ENCODE results near the gene GABBR2. TPM values are rescaled to one million over a fixed set of nuclear protein-coding genes. Genes with fewer than 3 reads are reported as not detected.

Gene GABBR2
- polyA plus RNA-seq, 1 of the 3 experiments (the other 2 are of a cell fraction): not detected

DNA sequence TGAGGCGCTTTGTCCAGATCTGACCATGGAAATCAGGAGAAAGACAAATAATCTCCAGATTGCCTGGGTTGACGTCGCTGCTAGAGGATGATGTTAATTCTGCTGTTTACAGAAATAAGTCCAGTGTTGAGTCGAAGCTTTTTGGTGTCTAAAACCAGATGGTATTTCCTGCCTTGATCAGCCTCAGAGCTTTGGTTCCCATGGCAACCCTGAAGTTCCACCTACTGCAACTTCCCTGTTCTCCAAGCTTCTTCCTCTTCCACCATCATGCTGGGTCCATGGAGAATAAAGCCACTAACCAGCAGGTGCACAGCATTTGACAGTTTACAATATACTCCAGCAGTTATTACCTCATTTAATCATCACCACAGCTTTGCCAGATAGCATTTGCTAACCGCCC is 18.0 kb upstream of the GABBR2 start:
- H3K4me2 ChIP-seq: no peak overlapping the region
- H3K9ac ChIP-seq: no peak overlapping the region
- no peaks in the 10 kb centered on the region for H3K9me2 ChIP-seq
- POLR2A ChIA-PET: no interaction called here
- no peak overlapping the region for H2AFZ ChIP-seq (ENCODE audit: low read depth)
- no peaks in the 10 kb centered on the region; the same call in 1 of the 2 replicates for H3K27me3 ChIP-seq (ENCODE audit: insufficient read depth)
- no peaks in the 10 kb centered on the region for H3K36me3 ChIP-seq (replicated peaks in 1 of 2; ENCODE audit: control insufficient read depth in 1 of 2, insufficient read depth in 2 of 2, low read length in 1 of 2)
- TF ChIP-seq RXRA (IDR thresholded peaks at IDR 0.05; ENCODE audit: borderline replicate concordance, low read depth): no peak
- H3K9me3 ChIP-seq: no peaks in the 10 kb centered on the region
- CTCF ChIA-PET: interaction anchor here (1.7 kb wide), 1 partner anchor 49 kb away, joined by 4 read pairs; no protein-coding TSS in a partner anchor
- no peaks in the 10 kb centered on the region for H3F3A ChIP-seq (replicated peaks; ENCODE audit: insufficient read depth)
- no peaks in the 10 kb centered on the region for H4K20me1 ChIP-seq (ENCODE audit: insufficient read depth)
- no peaks in the 10 kb centered on the region for H3K4me1 ChIP-seq (ENCODE audit: control insufficient read depth in 1 of 2, insufficient read depth in 2 of 2, low read depth in 1 of 2, low read length in 1 of 2)
- H3K27ac ChIP-seq (ENCODE audit: low read depth in 2 of 2, low read length in 1 of 2): no peak overlapping the region
- H3K79me2 ChIP-seq (ENCODE audit: insufficient read depth): no peaks in the 10 kb centered on the region
- no peak overlapping the region for H3K4me3 ChIP-seq (ENCODE audit: low read depth in 2 of 2, low read length in 1 of 2)
- 37% methylated on average over 5 of the region's 5 CpGs for WGBS (ENCODE audit: low lambda C conversion rate)
- DNase-seq: no peak

DNA sequence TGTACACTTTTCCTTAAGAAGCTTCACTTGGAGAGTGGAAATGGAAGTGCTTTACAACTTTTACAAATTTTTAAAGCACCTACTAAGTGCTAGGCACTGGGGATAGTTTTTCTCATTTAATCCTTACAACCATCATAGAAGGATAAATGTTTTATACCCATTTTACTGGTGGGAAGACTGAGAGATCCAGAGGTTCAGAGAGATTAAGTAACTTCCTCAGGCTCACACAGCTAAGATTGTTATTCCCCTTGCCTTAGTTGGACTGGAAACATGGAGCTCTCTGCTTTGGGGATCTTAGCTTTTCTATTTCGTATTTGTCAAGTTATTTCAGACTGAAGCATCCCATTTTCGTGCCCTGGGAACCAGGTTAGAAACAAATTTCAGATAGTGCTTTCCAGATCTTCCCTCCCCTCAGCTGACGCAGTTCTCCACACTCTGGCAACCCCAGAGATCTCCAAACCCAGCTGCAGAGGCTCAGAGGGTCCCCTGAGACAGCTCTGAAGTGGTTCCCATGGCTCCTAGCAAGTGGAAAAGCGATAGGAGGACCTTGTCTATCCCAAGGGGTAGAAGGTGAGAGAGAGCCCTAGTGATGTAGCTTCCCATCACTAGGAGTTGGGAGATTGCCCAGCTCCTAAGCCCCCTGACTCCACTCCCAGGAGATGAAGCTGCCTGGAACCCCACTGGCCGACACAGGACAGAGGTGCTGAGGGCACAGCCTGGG is 16.2 kb upstream of the GABBR2 start:
- H2AFZ ChIP-seq (ENCODE audit: low read depth): no peak overlapping the region
- no peak overlapping the region for H3K27ac ChIP-seq (ENCODE audit: low read depth in 2 of 2, low read length in 1 of 2)
- no peak overlapping the region for H3K4me2 ChIP-seq
- 16% methylated on average over 5 of the region's 5 CpGs for WGBS (ENCODE audit: low lambda C conversion rate)
- ChIA-PET CTCF (interaction anchor here (0.9 to 1.8 kb wide), 6 partner anchors 9 to 421 kb away, joined by 3 to 5 read pairs (median 4); no protein-coding TSS in a partner anchor), POLR2A (no interaction called here)
- H3K4me1 ChIP-seq (ENCODE audit: control insufficient read depth in 1 of 2, insufficient read depth in 2 of 2, low read depth in 1 of 2, low read length in 1 of 2): no peaks in the 10 kb centered on the region
- no peaks in the 10 kb centered on the region for H4K20me1 ChIP-seq (ENCODE audit: insufficient read depth)
- H3K4me3 ChIP-seq (ENCODE audit: low read depth in 2 of 2, low read length in 1 of 2): no peak overlapping the region
- DNase-seq: no peak
- no peaks in the 10 kb centered on the region for H3K9me2 ChIP-seq
- H3K36me3 ChIP-seq (replicated peaks in 1 of 2; ENCODE audit: control insufficient read depth in 1 of 2, insufficient read depth in 2 of 2, low read length in 1 of 2): no peaks in the 10 kb centered on the region
- TF ChIP-seq GATA2 (CRISPR knock-in tag; IDR thresholded peaks at IDR 0.05): no peak
- TF ChIP-seq RXRA (IDR thresholded peaks at IDR 0.05; ENCODE audit: borderline replicate concordance, low read depth): no peak
- TF ChIP-seq FOXJ3 (CRISPR knock-in tag; IDR thresholded peaks at IDR 0.05): no peak
- TF ChIP-seq EP300 (IDR thresholded peaks at IDR 0.05; ENCODE audit: borderline replicate concordance in 1 of 2, low read depth in 1 of 2, low read length in 1 of 2): no peak
- TF ChIP-seq, protein P1, sequence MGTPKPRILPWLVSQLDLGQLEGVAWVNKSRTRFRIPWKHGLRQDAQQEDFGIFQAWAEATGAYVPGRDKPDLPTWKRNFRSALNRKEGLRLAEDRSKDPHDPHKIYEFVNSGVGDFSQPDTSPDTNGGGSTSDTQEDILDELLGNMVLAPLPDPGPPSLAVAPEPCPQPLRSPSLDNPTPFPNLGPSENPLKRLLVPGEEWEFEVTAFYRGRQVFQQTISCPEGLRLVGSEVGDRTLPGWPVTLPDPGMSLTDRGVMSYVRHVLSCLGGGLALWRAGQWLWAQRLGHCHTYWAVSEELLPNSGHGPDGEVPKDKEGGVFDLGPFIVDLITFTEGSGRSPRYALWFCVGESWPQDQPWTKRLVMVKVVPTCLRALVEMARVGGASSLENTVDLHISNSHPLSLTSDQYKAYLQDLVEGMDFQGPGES (IDR thresholded peaks at IDR 0.05; ENCODE audit: low read depth, low read length): no peak
- H3K9ac ChIP-seq: no peak overlapping the region
- H3K9me3 ChIP-seq: no peaks in the 10 kb centered on the region
- H3K79me2 ChIP-seq (ENCODE audit: insufficient read depth): no peaks in the 10 kb centered on the region
- H3F3A ChIP-seq (replicated peaks; ENCODE audit: insufficient read depth): no peaks in the 10 kb centered on the region
- H3K27me3 ChIP-seq (ENCODE audit: insufficient read depth): no peaks in the 10 kb centered on the region; the same call in 1 of the 2 replicates

DNA sequence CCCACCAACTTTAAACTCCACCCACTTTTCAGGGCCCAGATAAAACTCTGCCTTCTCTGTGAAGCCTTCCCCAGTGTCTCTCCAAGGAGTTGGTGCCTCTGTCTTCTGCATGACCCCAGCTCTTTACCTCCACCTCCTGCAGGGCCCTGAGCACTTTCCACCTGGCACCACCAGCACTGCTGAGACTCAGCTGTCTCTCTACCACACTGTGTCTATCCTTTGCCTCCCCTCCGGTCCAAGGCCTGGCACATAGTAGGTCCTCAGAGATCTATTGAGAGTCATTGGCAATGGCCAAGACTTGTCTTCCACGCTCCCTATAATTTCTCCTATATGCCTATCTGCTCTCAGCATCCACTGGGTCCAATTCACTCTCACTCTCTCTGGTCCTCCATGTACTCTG is 12.9 kb upstream of the GABBR2 start:
- WGBS (ENCODE audit: low lambda C conversion rate): 26% methylated on average over 2 of the region's 2 CpGs
- no peaks in the 10 kb centered on the region for H3K79me2 ChIP-seq (ENCODE audit: insufficient read depth)
- CTCF ChIA-PET: interaction anchor here (1.0 to 1.4 kb wide), 2 partner anchors 15 to 54 kb away, joined by 3 to 4 read pairs; no protein-coding TSS in a partner anchor

More for the DNA sequence above, 12.9 kb upstream of the GABBR2 start:
- no peak overlapping the region for H3K9ac ChIP-seq
- H3K36me3 ChIP-seq (replicated peaks in 1 of 2; ENCODE audit: control insufficient read depth in 1 of 2, insufficient read depth in 2 of 2, low read length in 1 of 2): no peaks in the 10 kb centered on the region
- H3K9me2 ChIP-seq: no peaks in the 10 kb centered on the region
- no peaks in the 10 kb centered on the region for H4K20me1 ChIP-seq (ENCODE audit: insufficient read depth)
- H3K9me3 ChIP-seq: no peaks in the 10 kb centered on the region
- H3K4me2 ChIP-seq: no peak overlapping the region
- no peak for TF ChIP-seq CHD2 (IDR thresholded peaks at IDR 0.05; ENCODE audit: low read length, partially characterized antibody)
- TF ChIP-seq RCOR1 (IDR thresholded peaks at IDR 0.05; ENCODE audit: low read length): no peak
- TF ChIP-seq, protein P2, sequence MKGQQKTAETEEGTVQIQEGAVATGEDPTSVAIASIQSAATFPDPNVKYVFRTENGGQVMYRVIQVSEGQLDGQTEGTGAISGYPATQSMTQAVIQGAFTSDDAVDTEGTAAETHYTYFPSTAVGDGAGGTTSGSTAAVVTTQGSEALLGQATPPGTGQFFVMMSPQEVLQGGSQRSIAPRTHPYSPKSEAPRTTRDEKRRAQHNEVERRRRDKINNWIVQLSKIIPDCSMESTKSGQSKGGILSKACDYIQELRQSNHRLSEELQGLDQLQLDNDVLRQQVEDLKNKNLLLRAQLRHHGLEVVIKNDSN (IDR thresholded peaks at IDR 0.05; ENCODE audit: borderline replicate concordance, low read depth): no peak
- TF ChIP-seq MXI1 (IDR thresholded peaks at IDR 0.05; ENCODE audit: low read depth, low read length): no peak
- no peak for TF ChIP-seq SIN3A (IDR thresholded peaks at IDR 0.05; ENCODE audit: borderline replicate concordance, low read depth, low read length)
- TF ChIP-seq FOXJ3 (CRISPR knock-in tag; IDR thresholded peaks at IDR 0.05): no peak
- no peak for TF ChIP-seq EZH2phosphoT487 (IDR thresholded peaks at IDR 0.05; ENCODE audit: borderline replicate concordance, low read depth)
- TF ChIP-seq, protein P3, sequence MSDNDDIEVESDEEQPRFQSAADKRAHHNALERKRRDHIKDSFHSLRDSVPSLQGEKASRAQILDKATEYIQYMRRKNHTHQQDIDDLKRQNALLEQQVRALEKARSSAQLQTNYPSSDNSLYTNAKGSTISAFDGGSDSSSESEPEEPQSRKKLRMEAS (IDR thresholded peaks at IDR 0.05; ENCODE audit: low read depth): no peak
- H3K4me3 ChIP-seq (ENCODE audit: low read depth in 2 of 2, low read length in 1 of 2): no peak overlapping the region
- POLR2A ChIA-PET: no interaction called here
- DNase-seq: no peak
- no peaks in the 10 kb centered on the region for H3F3A ChIP-seq (replicated peaks; ENCODE audit: insufficient read depth)
- H2AFZ ChIP-seq (ENCODE audit: low read depth): no peak overlapping the region
- peaks cover 2% of the 10 kb centered on the region; the same call in 1 of the 2 replicates for H3K27me3 ChIP-seq (ENCODE audit: insufficient read depth)
- H3K4me1 ChIP-seq (ENCODE audit: control insufficient read depth in 1 of 2, insufficient read depth in 2 of 2, low read depth in 1 of 2, low read length in 1 of 2): no peaks in the 10 kb centered on the region
- no peak overlapping the region for H3K27ac ChIP-seq (ENCODE audit: low read depth in 2 of 2, low read length in 1 of 2)
